WERI-Rb-1 (cell line): ENCODE results near the gene SCARF1.

Experiments used
- DNase-seq: peaks from one replicate; pipeline ENCODE4 v3.0.0-alpha.2; 2020
- H3K27ac ChIP-seq: fragments of 250-450 bp; sonication (Bioruptor Pico); 2 replicates; pipeline ENCODE4 v1.5.1; 2020; ENCODE audit warnings: mild to moderate bottlenecking, moderate library complexity
- H3K27me3 ChIP-seq: fragments of 250-450 bp; sonication (Bioruptor Pico); 2 replicates; pipeline ENCODE4 v1.5.1; 2021; ENCODE audit warnings: mild to moderate bottlenecking, low read depth, moderate library complexity; ENCODE audit not compliant: insufficient read depth, severe bottlenecking
- H3K36me3 ChIP-seq: fragments of 250-450 bp; sonication (Bioruptor Pico); 2 replicates; pipeline ENCODE4 v1.5.1; 2020; ENCODE audit warnings: mild to moderate bottlenecking, moderate library complexity
- H3K4me3 ChIP-seq: 2 replicates; pipeline ENCODE4 v1.5.1; 2011; ENCODE audit warnings: low read depth, mild to moderate bottlenecking, control low read depth, low read length
- H3K9me3 ChIP-seq: fragments of 250-450 bp; sonication (Bioruptor Pico); 2 replicates; pipeline ENCODE4 v1.5.1; 2021; ENCODE audit warnings: mild to moderate bottlenecking, moderate library complexity; ENCODE audit not compliant: severe bottlenecking
- CTCF ChIP-seq: IDR thresholded peaks from 2 replicates; pipeline ENCODE4 v1.5.1; 2011; ENCODE audit warnings: low read depth, mild to moderate bottlenecking, control low read depth, inconsistent platforms, low read length

SCARF1 gene

GRCh38 chr17:1621273-1621954 lies 24.1 kb downstream of the SCARF1 start:
- Histone ChIP-seq H3K9me3 (no peaks in the 10 kb centered on the region), H3K27me3 (no peaks in the 10 kb centered on the region), H3K36me3 (peaks cover 9% of the 10 kb centered on the region), H3K4me3 (no peak overlapping the region), H3K27ac (no peak overlapping the region)
- no peak for TF ChIP-seq CTCF
- DNase-seq, result no peak

GRCh38 chr17:1620486-1620885 lies 25.0 kb downstream of the SCARF1 start:
- DNase-seq, result no peak
- Histone ChIP-seq H3K36me3 (peaks cover 8% of the 10 kb centered on the region), H3K9me3 (no peaks in the 10 kb centered on the region), H3K4me3 (no peak overlapping the region), H3K27ac (no peak overlapping the region), H3K27me3 (no peaks in the 10 kb centered on the region)
- no peak for TF ChIP-seq CTCF

- H3K4me3 ChIP-seq, result no peak overlapping the region
- H3K27ac ChIP-seq, result no peak overlapping the region
- no peaks in the 10 kb centered on the region for H3K27me3 ChIP-seq
- TF ChIP-seq CTCF, result no peak
- DNase-seq, result no peak
- peaks cover 6% of the 10 kb centered on the region; the same call in 1 of the 2 replicates for H3K36me3 ChIP-seq
- H3K9me3 ChIP-seq, result no peaks in the 10 kb centered on the region
Measured at GRCh38 chr17:1617620-1618174, 27.8 kb downstream of the SCARF1 start.

- Histone ChIP-seq H3K27me3 (no peaks in the 10 kb centered on the region), H3K27ac (no peak overlapping the region), H3K4me3 (no peak overlapping the region), H3K9me3 (no peaks in the 10 kb centered on the region), H3K36me3 (peaks cover 14% of the 10 kb centered on the region)
- no peak for DNase-seq
- TF ChIP-seq CTCF, result no peak
Measured at GRCh38 chr17:1616101-1616500, 29.4 kb downstream of the SCARF1 start.

GRCh38 chr17:1612400-1612799 lies 33.1 kb downstream of the SCARF1 start:
- TF ChIP-seq CTCF, result no peak
- Histone ChIP-seq H3K4me3 (no peak overlapping the region), H3K27me3 (no peaks in the 10 kb centered on the region), H3K9me3 (no peaks in the 10 kb centered on the region), H3K27ac (no peak overlapping the region), H3K36me3 (peaks cover 14% of the 10 kb centered on the region)
- DNase-seq, result no peak

GRCh38 chr17:1611715-1612114 lies 33.8 kb downstream of the SCARF1 start:
- Histone ChIP-seq H3K9me3 (no peaks in the 10 kb centered on the region), H3K36me3 (peaks cover 14% of the 10 kb centered on the region), H3K27ac (no peak overlapping the region), H3K4me3 (no peak overlapping the region), H3K27me3 (no peaks in the 10 kb centered on the region)
- DNase-seq, result no peak
- no peak for TF ChIP-seq CTCF
